ENCODE results near the gene UGT1A7.
"Not testable (repeated sequence)": the region's sequence is repeated elsewhere in the genome, so short reads cannot be mapped to it uniquely, and the experiment has no call there.

- TF ChIP-seq, protein P1, sequence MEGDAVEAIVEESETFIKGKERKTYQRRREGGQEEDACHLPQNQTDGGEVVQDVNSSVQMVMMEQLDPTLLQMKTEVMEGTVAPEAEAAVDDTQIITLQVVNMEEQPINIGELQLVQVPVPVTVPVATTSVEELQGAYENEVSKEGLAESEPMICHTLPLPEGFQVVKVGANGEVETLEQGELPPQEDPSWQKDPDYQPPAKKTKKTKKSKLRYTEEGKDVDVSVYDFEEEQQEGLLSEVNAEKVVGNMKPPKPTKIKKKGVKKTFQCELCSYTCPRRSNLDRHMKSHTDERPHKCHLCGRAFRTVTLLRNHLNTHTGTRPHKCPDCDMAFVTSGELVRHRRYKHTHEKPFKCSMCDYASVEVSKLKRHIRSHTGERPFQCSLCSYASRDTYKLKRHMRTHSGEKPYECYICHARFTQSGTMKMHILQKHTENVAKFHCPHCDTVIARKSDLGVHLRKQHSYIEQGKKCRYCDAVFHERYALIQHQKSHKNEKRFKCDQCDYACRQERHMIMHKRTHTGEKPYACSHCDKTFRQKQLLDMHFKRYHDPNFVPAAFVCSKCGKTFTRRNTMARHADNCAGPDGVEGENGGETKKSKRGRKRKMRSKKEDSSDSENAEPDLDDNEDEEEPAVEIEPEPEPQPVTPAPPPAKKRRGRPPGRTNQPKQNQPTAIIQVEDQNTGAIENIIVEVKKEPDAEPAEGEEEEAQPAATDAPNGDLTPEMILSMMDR (conservative IDR thresholded peaks at IDR 0.05; ENCODE audit: low read length), result not testable (repeated sequence)
- not testable (repeated sequence) for TF ChIP-seq EZH2phosphoT487 (IDR thresholded peaks at IDR 0.05; ENCODE audit: borderline replicate concordance)
Observed at GRCh38 chr2:233745838-233746237, 64.1 kb downstream of the UGT1A7 start.

Data from Loucy (cell line).